ENCODE results near the gene DPP6.

DNA sequence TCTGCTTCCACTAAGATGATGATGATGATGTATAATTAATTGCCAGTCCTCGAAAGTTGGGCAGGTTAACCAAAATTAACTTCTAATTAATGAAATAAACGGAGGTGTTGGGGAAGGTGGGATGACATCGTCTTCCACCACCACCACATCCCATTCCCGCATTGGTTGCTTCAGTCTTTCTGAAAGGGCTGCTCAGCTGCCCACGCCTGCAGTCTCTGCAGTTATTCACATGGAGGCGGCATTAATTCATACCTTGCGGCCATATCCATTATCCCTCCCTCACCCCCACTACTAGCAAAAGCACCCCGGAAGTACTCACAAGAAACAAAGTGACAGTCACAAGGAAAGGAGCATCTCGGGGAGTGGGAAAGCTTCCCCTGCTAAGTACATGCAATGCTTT lies 387.9 kb downstream of the DPP6 start:
- TF ChIP-seq, protein P1, sequence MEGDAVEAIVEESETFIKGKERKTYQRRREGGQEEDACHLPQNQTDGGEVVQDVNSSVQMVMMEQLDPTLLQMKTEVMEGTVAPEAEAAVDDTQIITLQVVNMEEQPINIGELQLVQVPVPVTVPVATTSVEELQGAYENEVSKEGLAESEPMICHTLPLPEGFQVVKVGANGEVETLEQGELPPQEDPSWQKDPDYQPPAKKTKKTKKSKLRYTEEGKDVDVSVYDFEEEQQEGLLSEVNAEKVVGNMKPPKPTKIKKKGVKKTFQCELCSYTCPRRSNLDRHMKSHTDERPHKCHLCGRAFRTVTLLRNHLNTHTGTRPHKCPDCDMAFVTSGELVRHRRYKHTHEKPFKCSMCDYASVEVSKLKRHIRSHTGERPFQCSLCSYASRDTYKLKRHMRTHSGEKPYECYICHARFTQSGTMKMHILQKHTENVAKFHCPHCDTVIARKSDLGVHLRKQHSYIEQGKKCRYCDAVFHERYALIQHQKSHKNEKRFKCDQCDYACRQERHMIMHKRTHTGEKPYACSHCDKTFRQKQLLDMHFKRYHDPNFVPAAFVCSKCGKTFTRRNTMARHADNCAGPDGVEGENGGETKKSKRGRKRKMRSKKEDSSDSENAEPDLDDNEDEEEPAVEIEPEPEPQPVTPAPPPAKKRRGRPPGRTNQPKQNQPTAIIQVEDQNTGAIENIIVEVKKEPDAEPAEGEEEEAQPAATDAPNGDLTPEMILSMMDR (IDR thresholded peaks at IDR 0.05), result no peak
- TF ChIP-seq POLR2AphosphoS5 (IDR thresholded peaks at IDR 0.05) (no peak), POLR2A (IDR thresholded peaks at IDR 0.05) (no peak), EP300 (IDR thresholded peaks at IDR 0.05; ENCODE audit: low read depth) (no peak)

All from transverse colon (tissue), 4 donors.